PC-3 (cell line): Measurements from ENCODE around the gene LOXHD1. TPM values are rescaled to one million over a fixed set of nuclear protein-coding genes. Genes with fewer than 3 reads are reported as not detected.

Experiments used
- ATAC-seq: fragments of 200-7000 bp; cut with Tn5 transposase; 2 replicates; pipeline ENCODE4 v1.9.1; 2020; ENCODE audit warnings: mild to moderate bottlenecking, moderate library complexity
- BruUV-seq: library from RNA; stranded (reverse); fragments of 400-500 nt; replicated peaks from 2 replicates; lab custom pipeline; 2021; lab: Mats Ljungman, UMichigan
- CTCF ChIA-PET: fragments of 300-600 bp; sonication (Branson Sonifier 250); formaldehyde crosslinking; loops from one replicate; lab custom pipeline; 2022; ENCODE audit warnings: antibody characterized with exemption; lab: Charles Lee
- POLR2A ChIA-PET: fragments of 300-600 bp; sonication (Branson Sonifier 250); formaldehyde crosslinking; loops from one replicate; lab custom pipeline; 2022; ENCODE audit warnings: antibody characterized with exemption; ENCODE audit not compliant: unreplicated experiment; lab: Charles Lee
- DNase-seq: peaks from one replicate; pipeline ENCODE4 v3.0.0-alpha.2; 2015
- H2AFZ ChIP-seq: fragments of 300-600 bp; sonication (generic); 2 replicates; pipeline ENCODE4 v1.6.0; 2016; ENCODE audit warnings: antibody characterized with exemption, low read length
- H3F3A ChIP-seq: fragments of 300-600 bp; sonication (generic); one replicate; pipeline ENCODE4 v1.6.0; 2017; ENCODE audit warnings: antibody characterized with exemption, low read length, control low read depth, mild to moderate bottlenecking; ENCODE audit not compliant: unreplicated experiment
- H3K27ac ChIP-seq: fragments of 300-600 bp; sonication (generic); 2 replicates; pipeline ENCODE4 v1.5.1; 2016; ENCODE audit warnings: mild to moderate bottlenecking, low read length
- H3K27me3 ChIP-seq: fragments of 300-600 bp; sonication (generic); 2 replicates; pipeline ENCODE4 v1.6.1; 2016; ENCODE audit warnings: low read length, mixed read lengths
- H3K36me3 ChIP-seq: fragments of 300-600 bp; sonication (generic); 2 replicates; pipeline ENCODE4 v1.6.1; 2016; ENCODE audit warnings: low read depth, mixed run types, low read length, mixed read lengths
- H3K4me1 ChIP-seq: fragments of 300-600 bp; sonication (generic); 2 replicates; pipeline ENCODE4 v1.5.1; 2016; ENCODE audit warnings: low read length; ENCODE audit not compliant: insufficient read depth
- H3K4me2 ChIP-seq: fragments of 300-600 bp; sonication (generic); 2 replicates; pipeline ENCODE4 v1.6.0; 2016; ENCODE audit warnings: low read length
- H3K4me3 ChIP-seq: fragments of 300-600 bp; sonication (generic); 2 replicates; pipeline ENCODE4 v1.5.1; 2016; ENCODE audit warnings: mild to moderate bottlenecking, low read length, mixed read lengths
- H3K79me2 ChIP-seq: fragments of 300-600 bp; sonication (generic); 2 replicates; pipeline ENCODE4 v1.6.1; 2017; ENCODE audit warnings: low read length, mixed read lengths
- H3K9ac ChIP-seq: fragments of 300-600 bp; sonication (generic); 2 replicates; pipeline ENCODE4 v1.6.0; 2016; ENCODE audit warnings: mild to moderate bottlenecking, low read length
- H3K9me2 ChIP-seq: fragments of 300-600 bp; sonication (generic); replicated peaks from 2 replicates; pipeline ENCODE4 v1.6.1; 2016; ENCODE audit warnings: mixed run types, low read length, mixed read lengths
- H3K9me3 ChIP-seq: fragments of 300-600 bp; sonication (generic); 2 replicates; pipeline ENCODE4 v1.6.1; 2016; ENCODE audit warnings: low read length, mixed read lengths
- H4K20me1 ChIP-seq: fragments of 300-600 bp; sonication (generic); 2 replicates; pipeline ENCODE4 v1.6.1; 2016; ENCODE audit warnings: low read length, mixed read lengths
- EZH2 ChIP-seq: fragments of 300-600 bp; sonication (generic); IDR thresholded peaks from one replicate; pipeline ENCODE4 v1.6.1; 2017; ENCODE audit warnings: antibody characterized with exemption, mild to moderate bottlenecking, low read length; ENCODE audit not compliant: unreplicated experiment
- EZH2phosphoT487 ChIP-seq: fragments of 300-600 bp; sonication (generic); IDR thresholded peaks from 2 replicates; pipeline ENCODE4 v1.6.1; 2018; ENCODE audit warnings: mild to moderate bottlenecking, antibody characterized with exemption, low read length, borderline replicate concordance
- intact Hi-C: fragments of 100-400 bp; cut with micrococcal nuclease; formaldehyde crosslinking; loops from 2 replicates; pipeline ENCODE4 v1.9.0; 2023
- total RNA-seq: library from RNA; depleted of rRNA; stranded (reverse); fragments of >200 nt; gene quantifications from 2 replicates; pipeline ENCODE4 v1.2.3, GENCODE V29; 2014
- TF ChIP-seq, protein P1 (sequence below): fragments of 300-600 bp; sonication (generic); conservative IDR thresholded peaks from 2 replicates; pipeline ENCODE4 v1.5.1; 2017; ENCODE audit warnings: antibody characterized with exemption, low read depth, mild to moderate bottlenecking, low read length

The LOXHD1 gene
- total RNA-seq, 1 experiment from 2014 or later, result not detected

DNA sequence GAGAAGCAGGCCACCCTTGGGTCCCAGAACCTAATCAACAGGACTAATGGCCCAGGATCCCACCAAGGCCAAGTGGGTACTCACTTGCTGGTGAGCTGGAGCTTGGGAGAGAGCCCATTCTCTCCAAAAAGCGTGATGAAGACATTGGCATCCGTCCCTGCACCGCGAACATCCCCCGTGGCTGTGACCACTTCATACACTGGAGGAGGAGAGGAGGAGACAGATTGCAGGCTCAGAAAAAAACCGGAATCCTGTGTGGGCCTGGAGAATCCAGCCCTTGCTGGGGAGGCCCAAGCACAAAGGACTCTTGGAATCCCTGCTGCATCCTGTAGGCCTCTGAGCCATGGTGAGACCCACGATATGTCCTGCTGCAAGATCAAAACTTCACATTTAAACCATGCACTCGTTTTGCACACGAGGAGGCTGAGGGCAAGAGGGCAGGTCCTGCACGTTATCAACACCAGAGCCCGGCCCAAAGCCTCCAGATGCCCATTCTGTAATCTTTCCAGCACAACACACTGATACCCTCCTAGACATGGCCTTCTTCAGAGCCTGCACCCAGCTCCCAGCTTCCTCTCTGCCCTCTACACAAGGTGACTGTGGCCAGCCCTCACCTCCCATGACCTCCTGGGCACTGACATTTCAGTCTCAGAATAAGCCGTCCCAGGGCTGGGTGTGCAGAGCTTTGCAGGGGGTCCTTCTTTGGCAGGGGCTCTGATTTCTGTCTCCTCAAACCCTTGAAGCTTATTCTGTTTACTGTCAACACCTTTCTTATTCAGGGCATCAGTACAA, 7.8 kb downstream of the LOXHD1 start:
- Histone ChIP-seq H3K4me2 (no peak overlapping the region), H3K79me2 (no peaks in the 10 kb centered on the region), H3K27me3 (no peaks in the 10 kb centered on the region), H4K20me1 (no peaks in the 10 kb centered on the region), H3K9ac (no peak overlapping the region), H3K9me3 (no peaks in the 10 kb centered on the region), H3K9me2 (no peaks in the 10 kb centered on the region), H3K27ac (no peak overlapping the region), H2AFZ (no peak overlapping the region), H3K4me3 (no peak overlapping the region), H3F3A (no peaks in the 10 kb centered on the region), H3K36me3 (no peaks in the 10 kb centered on the region), H3K4me1 (no peaks in the 10 kb centered on the region)
- CTCF ChIA-PET, result no interaction called here
- ATAC-seq, result no peak
- intact Hi-C loops, result no loop called here
- no peak for TF ChIP-seq EZH2phosphoT487
- TF ChIP-seq, protein P1, sequence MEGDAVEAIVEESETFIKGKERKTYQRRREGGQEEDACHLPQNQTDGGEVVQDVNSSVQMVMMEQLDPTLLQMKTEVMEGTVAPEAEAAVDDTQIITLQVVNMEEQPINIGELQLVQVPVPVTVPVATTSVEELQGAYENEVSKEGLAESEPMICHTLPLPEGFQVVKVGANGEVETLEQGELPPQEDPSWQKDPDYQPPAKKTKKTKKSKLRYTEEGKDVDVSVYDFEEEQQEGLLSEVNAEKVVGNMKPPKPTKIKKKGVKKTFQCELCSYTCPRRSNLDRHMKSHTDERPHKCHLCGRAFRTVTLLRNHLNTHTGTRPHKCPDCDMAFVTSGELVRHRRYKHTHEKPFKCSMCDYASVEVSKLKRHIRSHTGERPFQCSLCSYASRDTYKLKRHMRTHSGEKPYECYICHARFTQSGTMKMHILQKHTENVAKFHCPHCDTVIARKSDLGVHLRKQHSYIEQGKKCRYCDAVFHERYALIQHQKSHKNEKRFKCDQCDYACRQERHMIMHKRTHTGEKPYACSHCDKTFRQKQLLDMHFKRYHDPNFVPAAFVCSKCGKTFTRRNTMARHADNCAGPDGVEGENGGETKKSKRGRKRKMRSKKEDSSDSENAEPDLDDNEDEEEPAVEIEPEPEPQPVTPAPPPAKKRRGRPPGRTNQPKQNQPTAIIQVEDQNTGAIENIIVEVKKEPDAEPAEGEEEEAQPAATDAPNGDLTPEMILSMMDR, result no peak
- no peak for TF ChIP-seq EZH2
- BruUV-seq, result no TSS peak
- POLR2A ChIA-PET, result no interaction called here
- no peak for DNase-seq

DNA sequence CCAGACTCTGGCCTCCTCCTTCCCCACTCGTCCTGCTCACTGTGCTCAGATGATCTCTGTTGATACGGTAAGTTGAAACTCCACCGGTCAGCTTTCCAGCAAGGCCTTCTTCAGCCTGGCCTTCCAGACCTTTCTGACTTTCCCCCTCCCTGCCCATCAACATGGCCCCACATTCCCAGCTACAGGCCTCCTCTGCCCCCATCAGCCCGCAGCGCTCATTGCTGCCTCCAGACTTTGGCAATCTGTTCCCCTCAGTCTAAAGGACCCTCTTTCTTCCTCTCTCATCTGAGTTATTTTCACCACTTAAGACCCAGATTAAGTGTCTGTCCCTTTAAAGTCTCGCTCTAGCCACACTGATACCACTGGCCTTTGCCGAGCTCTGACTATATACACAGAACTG, 10.6 kb downstream of the LOXHD1 start:
- Histone ChIP-seq H3K9me2 (no peaks in the 10 kb centered on the region), H3K4me1 (no peaks in the 10 kb centered on the region), H3F3A (no peaks in the 10 kb centered on the region), H3K27me3 (no peaks in the 10 kb centered on the region), H3K79me2 (no peaks in the 10 kb centered on the region), H2AFZ (no peak overlapping the region), H3K4me3 (no peak overlapping the region), H3K4me2 (no peak overlapping the region), H3K36me3 (no peaks in the 10 kb centered on the region), H3K27ac (no peak overlapping the region), H3K9ac (no peak overlapping the region), H3K9me3 (no peaks in the 10 kb centered on the region), H4K20me1 (no peaks in the 10 kb centered on the region)
- DNase-seq, result no peak
- intact Hi-C loops, result no loop called here
- TF ChIP-seq, protein P1, result no peak
- TF ChIP-seq EZH2phosphoT487 (no peak), EZH2 (no peak)
- POLR2A ChIA-PET, result no interaction called here
- no TSS peak for BruUV-seq
- no peak for ATAC-seq
- CTCF ChIA-PET, result no interaction called here

DNA sequence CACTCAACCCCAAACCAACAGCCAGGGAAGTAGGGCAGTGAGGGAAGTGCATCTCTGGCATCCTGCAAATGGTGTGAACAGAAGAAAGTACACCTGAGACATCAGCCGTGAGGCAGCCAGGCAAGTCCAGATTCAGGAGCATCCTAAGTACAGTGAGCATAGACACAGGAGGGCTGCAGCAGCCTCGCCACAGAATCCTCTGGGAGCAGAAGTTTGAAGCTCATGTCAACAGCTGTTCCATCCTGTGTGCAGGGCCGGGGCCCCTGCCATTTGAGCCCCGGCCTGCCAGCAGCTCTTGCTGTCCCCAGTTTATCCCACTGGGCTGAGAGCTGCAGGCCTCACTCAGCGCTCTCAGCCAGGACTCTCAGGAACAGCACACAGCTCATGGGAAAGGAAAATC, 14.5 kb downstream of the LOXHD1 start:
- BruUV-seq, result no TSS peak
- Histone ChIP-seq H3K4me2 (no peak overlapping the region), H3K4me3 (no peak overlapping the region), H3K4me1 (no peaks in the 10 kb centered on the region), H3K9me2 (no peaks in the 10 kb centered on the region), H3K9ac (no peak overlapping the region), H3K79me2 (no peaks in the 10 kb centered on the region), H3K27me3 (no peaks in the 10 kb centered on the region), H4K20me1 (no peaks in the 10 kb centered on the region), H3F3A (no peaks in the 10 kb centered on the region), H2AFZ (no peak overlapping the region), H3K9me3 (no peaks in the 10 kb centered on the region), H3K36me3 (no peaks in the 10 kb centered on the region), H3K27ac (no peak overlapping the region)
- ATAC-seq (no peak), DNase-seq (no peak)
- POLR2A ChIA-PET, result no interaction called here
- CTCF ChIA-PET, result no interaction called here
- no peak for TF ChIP-seq EZH2
- TF ChIP-seq, protein P1, result no peak
- TF ChIP-seq EZH2phosphoT487, result no peak
- intact Hi-C loops, result no loop called here
